ENCODE measurements around the gene ATP6AP2. TPM values are rescaled to one million over a fixed set of nuclear protein-coding genes. Genes with fewer than 3 reads are reported as not detected.

The ATP6AP2 gene
- total RNA-seq, 1 donor: 132 TPM

DNA sequence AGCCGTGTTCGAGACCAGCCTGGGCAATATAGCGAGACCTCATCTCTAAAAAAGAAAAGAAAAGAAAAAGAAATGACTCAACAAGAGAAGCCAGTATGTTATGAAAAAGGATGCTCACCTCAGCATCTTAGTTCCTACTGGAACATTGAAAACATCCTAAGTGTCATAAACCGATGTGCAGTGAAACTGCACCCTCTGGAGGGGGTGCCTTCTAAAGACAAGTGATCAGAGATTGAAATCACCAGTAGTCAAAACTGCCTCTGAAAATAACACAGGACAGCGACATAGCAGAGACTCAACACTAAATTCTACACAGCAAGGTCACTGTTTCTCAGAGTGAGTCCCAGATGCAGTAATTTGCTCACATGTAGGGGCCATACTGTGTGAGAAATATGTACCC lies 28.0 kb upstream of the ATP6AP2 start:
- no peaks in the 10 kb centered on the region for H3K4me1 ChIP-seq (ENCODE audit: insufficient read depth, low read length)
- H3K4me2 ChIP-seq (ENCODE audit: insufficient read depth, low read length): no peak overlapping the region
- H3K9me3 ChIP-seq (ENCODE audit: low read depth, low read length): no peaks in the 10 kb centered on the region
- no peak for DNase-seq (ENCODE audit: insufficient read length, low spot score, missing footprints)
- H2AFZ ChIP-seq (ENCODE audit: low read length): no peak overlapping the region
- peak; percentile 35 for TF ChIP-seq CTCF (IDR thresholded peaks at IDR 0.05; ENCODE audit: extremely low read depth, low read depth, low read length)
- no peaks in the 10 kb centered on the region for H3K79me2 ChIP-seq (ENCODE audit: insufficient read depth, low read length)
- no peaks in the 10 kb centered on the region for H4K20me1 ChIP-seq (ENCODE audit: insufficient read depth, low read length)
- H3K4me3 ChIP-seq (ENCODE audit: insufficient read depth, low read length): no peak overlapping the region
- H3K27ac ChIP-seq (ENCODE audit: low read depth, low read length): no peak overlapping the region
- no peaks in the 10 kb centered on the region for H3K36me3 ChIP-seq (ENCODE audit: insufficient read depth, low read length)
- peaks cover 39% of the 10 kb centered on the region for H3K27me3 ChIP-seq (ENCODE audit: insufficient read depth, low read length)

DNA sequence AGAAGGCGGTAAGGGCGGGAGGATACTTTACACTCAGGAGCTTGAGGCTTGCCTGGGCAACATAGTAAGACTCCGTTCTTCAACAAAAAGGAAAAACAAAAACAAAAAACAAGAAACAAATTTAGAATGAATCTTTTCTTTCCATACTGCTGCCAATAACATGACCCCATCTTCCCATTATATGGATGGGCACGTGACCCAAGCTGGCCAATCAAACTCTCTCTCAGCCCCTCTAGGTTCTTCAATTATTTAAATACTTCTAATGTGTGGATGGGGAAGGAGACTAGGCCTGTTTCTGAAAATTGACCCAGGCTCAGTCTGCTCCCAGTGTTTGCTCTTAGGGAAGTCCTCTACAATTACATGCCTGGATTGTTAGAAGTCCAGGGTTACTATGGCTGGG lies 22.2 kb upstream of the ATP6AP2 start:
- Histone ChIP-seq H3K36me3 (ENCODE audit: insufficient read depth, low read length) (no peaks in the 10 kb centered on the region), H2AFZ (ENCODE audit: low read length) (no peak overlapping the region), H3K9me3 (ENCODE audit: low read depth, low read length) (no peaks in the 10 kb centered on the region), H3K27ac (ENCODE audit: low read depth, low read length) (no peak overlapping the region), H3K4me2 (ENCODE audit: insufficient read depth, low read length) (no peak overlapping the region), H3K79me2 (ENCODE audit: insufficient read depth, low read length) (no peaks in the 10 kb centered on the region), H3K27me3 (ENCODE audit: insufficient read depth, low read length) (peaks cover 32% of the 10 kb centered on the region), H3K4me1 (ENCODE audit: insufficient read depth, low read length) (no peaks in the 10 kb centered on the region), H3K4me3 (ENCODE audit: insufficient read depth, low read length) (no peak overlapping the region), H4K20me1 (ENCODE audit: insufficient read depth, low read length) (no peaks in the 10 kb centered on the region)
- DNase-seq (ENCODE audit: insufficient read length, low spot score, missing footprints): no peak
- TF ChIP-seq CTCF (IDR thresholded peaks at IDR 0.05; ENCODE audit: extremely low read depth, low read depth, low read length): no peak

- no peaks in the 10 kb centered on the region for H3K4me1 ChIP-seq (ENCODE audit: insufficient read depth, low read length)
- no peak overlapping the region for H3K4me3 ChIP-seq (ENCODE audit: insufficient read depth, low read length)
- DNase-seq (ENCODE audit: insufficient read length, low spot score, missing footprints): no peak
- H3K79me2 ChIP-seq (ENCODE audit: insufficient read depth, low read length): no peaks in the 10 kb centered on the region
- no peaks in the 10 kb centered on the region for H3K9me3 ChIP-seq (ENCODE audit: low read depth, low read length)
- no peaks in the 10 kb centered on the region for H3K36me3 ChIP-seq (ENCODE audit: insufficient read depth, low read length)
- no peak overlapping the region for H3K27ac ChIP-seq (ENCODE audit: low read depth, low read length)
- H3K4me2 ChIP-seq (ENCODE audit: insufficient read depth, low read length): no peak overlapping the region
- H2AFZ ChIP-seq (ENCODE audit: low read length): no peak overlapping the region
- H4K20me1 ChIP-seq (ENCODE audit: insufficient read depth, low read length): no peaks in the 10 kb centered on the region
- H3K27me3 ChIP-seq (ENCODE audit: insufficient read depth, low read length): peaks cover 37% of the 10 kb centered on the region
- no peak for TF ChIP-seq CTCF (IDR thresholded peaks at IDR 0.05; ENCODE audit: extremely low read depth, low read depth, low read length)
Observed at GRCh38 chrX:40563784-40564183, 17.0 kb upstream of the ATP6AP2 start.

DNA sequence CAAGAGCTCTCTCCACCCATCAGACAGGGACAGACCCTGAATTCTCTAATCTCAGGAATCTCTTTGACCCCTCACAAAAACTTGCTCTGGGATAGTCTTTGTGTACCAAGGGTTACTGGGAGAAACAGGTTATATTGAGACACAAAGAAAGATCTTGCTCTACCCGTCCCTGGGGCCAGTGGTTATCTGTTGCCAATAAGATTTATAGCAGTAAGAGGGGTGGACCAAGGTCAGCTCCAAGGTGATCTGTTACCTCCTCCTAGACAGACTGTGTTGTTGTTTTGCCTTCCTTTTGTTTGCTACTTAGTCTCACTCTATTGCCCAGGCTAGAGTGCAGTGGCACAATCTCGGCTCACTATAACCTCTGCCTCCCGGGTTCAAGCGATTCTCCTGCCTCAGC lies 16.3 kb upstream of the ATP6AP2 start:
- Histone ChIP-seq H3K27ac (ENCODE audit: low read depth, low read length) (no peak overlapping the region), H3K27me3 (ENCODE audit: insufficient read depth, low read length) (peaks cover 37% of the 10 kb centered on the region), H3K79me2 (ENCODE audit: insufficient read depth, low read length) (no peaks in the 10 kb centered on the region)

More for the DNA sequence above, 16.3 kb upstream of the ATP6AP2 start:
- no peaks in the 10 kb centered on the region for H4K20me1 ChIP-seq (ENCODE audit: insufficient read depth, low read length)
- H2AFZ ChIP-seq (ENCODE audit: low read length): no peak overlapping the region
- no peaks in the 10 kb centered on the region for H3K4me1 ChIP-seq (ENCODE audit: insufficient read depth, low read length)
- DNase-seq (ENCODE audit: insufficient read length, low spot score, missing footprints): no peak
- no peaks in the 10 kb centered on the region for H3K36me3 ChIP-seq (ENCODE audit: insufficient read depth, low read length)
- no peak overlapping the region for H3K4me2 ChIP-seq (ENCODE audit: insufficient read depth, low read length)
- no peaks in the 10 kb centered on the region for H3K9me3 ChIP-seq (ENCODE audit: low read depth, low read length)
- no peak overlapping the region for H3K4me3 ChIP-seq (ENCODE audit: insufficient read depth, low read length)
- no peak for TF ChIP-seq CTCF (IDR thresholded peaks at IDR 0.05; ENCODE audit: extremely low read depth, low read depth, low read length)

Measured in osteoblast (primary cell).